GM21717 (cell line): ENCODE results near the gene LONP1.
"Not testable (repeated sequence)": the region's sequence is repeated elsewhere in the genome, so short reads cannot be mapped to it uniquely, and the experiment has no call there.

ENCODE experiments used
- ATAC-seq: cut with Tn5 transposase; IDR thresholded peaks from one replicate; pipeline ENCODE4 v1.9.1; 2021; ENCODE audit warnings: mild to moderate bottlenecking, moderate library complexity; ENCODE audit not compliant: unreplicated experiment

Gene LONP1

GRCh38 chr19:5694167-5694955, 25.6 kb downstream of the LONP1 start:
- ATAC-seq, result no peak

- no peak for ATAC-seq
These were observed 26.5 kb downstream of the LONP1 start for GRCh38 chr19:5693195-5694166.

- no peak for ATAC-seq
These were observed 27.2 kb downstream of the LONP1 start for GRCh38 chr19:5692723-5693194.

- ATAC-seq, result no peak
These were observed 27.9 kb downstream of the LONP1 start for GRCh38 chr19:5691822-5692722.

GRCh38 chr19:5690955-5691821, 28.8 kb downstream of the LONP1 start:
- no peak for ATAC-seq

GRCh38 chr19:5690125-5690954, 29.6 kb downstream of the LONP1 start, which contains the start of gene RPL36:
Gene RPL36 (plus strand): TSS chr19:5690295. CDS start chr19:5690508, 213 bp downstream.
- ATAC-seq, result peak; percentile 31

GRCh38 chr19:5688262-5688881, 31.6 kb downstream of the LONP1 start:
- ATAC-seq, result not testable (repeated sequence)

GRCh38 chr19:5687360-5688198, 32.4 kb downstream of the LONP1 start:
- ATAC-seq, result no peak

- ATAC-seq, result peak; percentile 32
These were observed 33.1 kb downstream of the LONP1 start for GRCh38 chr19:5686647-5687359.

GRCh38 chr19:5686326-5686646, 33.7 kb downstream of the LONP1 start:
- no peak for ATAC-seq

GRCh38 chr19:5684694-5685430, 35.1 kb downstream of the LONP1 start:
- ATAC-seq, result no peak

- no peak for ATAC-seq
These were observed 36.6 kb downstream of the LONP1 start for GRCh38 chr19:5683177-5683886.

GRCh38 chr19:5682107-5682482, 37.9 kb downstream of the LONP1 start:
- ATAC-seq, result no peak

- no peak for ATAC-seq
These were observed 38.4 kb downstream of the LONP1 start for GRCh38 chr19:5681391-5682106.
